IPS DF 6.9 (cell line): Measurements from ENCODE around the gene ABTB2.

Source experiments
- DNase-seq: peaks from one replicate; pipeline ENCODE4 v3.0.0-alpha.2; 2013; ENCODE audit warnings: low read depth, low spot score
- H3K27ac ChIP-seq: one replicate; pipeline ENCODE4 v1.5.1; 2013; ENCODE audit warnings: low read length, control low read depth
- H3K27me3 ChIP-seq: 2 replicates; pipeline ENCODE4 v1.6.1; 2013; ENCODE audit warnings: mild to moderate bottlenecking, low read length; ENCODE audit not compliant: control insufficient read depth, insufficient read depth
- H3K36me3 ChIP-seq: 2 replicates; pipeline ENCODE4 v1.6.1; 2013; ENCODE audit warnings: low read length; ENCODE audit not compliant: control insufficient read depth, insufficient read depth
- H3K4me1 ChIP-seq: 2 replicates; pipeline ENCODE4 v1.6.1; 2013; ENCODE audit warnings: low read length; ENCODE audit not compliant: control insufficient read depth, insufficient read depth
- H3K4me3 ChIP-seq: 2 replicates; pipeline ENCODE4 v1.5.1; 2013; ENCODE audit warnings: mild to moderate bottlenecking, low read length
- H3K9me3 ChIP-seq: 2 replicates; pipeline ENCODE4 v1.6.1; 2013; ENCODE audit warnings: low read length, inconsistent platforms; ENCODE audit not compliant: control insufficient read depth, insufficient read depth
- WGBS: extraction: QIAGEN DNeasy Blood & Tissue Kit; methylation state at CpG from one replicate; pipeline ENCODE4 v1.1.7; 2013; ENCODE audit warnings: mixed read lengths, missing lambda C conversion rate; ENCODE audit not compliant: insufficient read length, insufficient coverage; 5-methylcytosine and 5-hydroxymethylcytosine counted together

Gene ABTB2

DNA sequence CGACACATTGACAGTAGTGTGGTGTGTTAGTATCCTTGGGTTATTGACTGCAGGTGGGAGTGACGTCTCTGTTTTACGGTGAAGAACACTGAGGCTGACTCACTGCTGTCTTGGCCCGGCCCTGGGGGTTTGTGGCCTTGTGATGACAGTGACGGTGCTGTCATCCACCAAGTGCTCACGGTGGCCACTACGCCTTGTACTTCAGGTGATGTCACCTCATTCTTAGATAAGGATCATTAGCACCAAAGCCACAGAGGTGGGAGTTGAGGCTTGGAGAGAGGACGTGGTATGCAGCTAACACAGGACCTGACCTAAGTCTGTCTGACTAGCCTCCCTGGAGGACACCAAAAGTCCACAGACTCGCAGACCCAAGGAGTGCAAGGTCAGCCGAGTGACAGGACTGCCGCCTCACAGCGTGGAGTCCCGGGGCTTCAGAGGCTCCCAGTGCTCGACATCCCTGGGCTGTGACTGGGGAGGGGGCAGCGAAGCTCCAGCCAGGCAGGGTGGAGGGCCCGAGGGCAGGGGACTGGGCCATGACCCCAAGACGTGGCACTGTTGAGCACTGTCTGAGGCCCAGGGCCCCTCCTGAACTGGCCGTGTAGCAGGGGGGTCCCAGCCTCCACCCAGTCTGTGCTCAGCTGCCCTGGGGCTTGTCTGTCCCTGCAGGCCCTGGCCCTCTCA is 195.9 kb downstream of the ABTB2 start:
- no CpG with 5 or more reads among the region's 18 CpGs for whole genome bisulfite sequencing
- Histone ChIP-seq H3K9me3 (no peaks in the 10 kb centered on the region), H3K4me3 (no peak overlapping the region), H3K27ac (no peak overlapping the region), H3K27me3 (no peaks in the 10 kb centered on the region), H3K4me1 (no peaks in the 10 kb centered on the region; the same call in 1 of the 2 replicates), H3K36me3 (peaks cover 3% of the 10 kb centered on the region)
- DNase-seq, result no peak

DNA sequence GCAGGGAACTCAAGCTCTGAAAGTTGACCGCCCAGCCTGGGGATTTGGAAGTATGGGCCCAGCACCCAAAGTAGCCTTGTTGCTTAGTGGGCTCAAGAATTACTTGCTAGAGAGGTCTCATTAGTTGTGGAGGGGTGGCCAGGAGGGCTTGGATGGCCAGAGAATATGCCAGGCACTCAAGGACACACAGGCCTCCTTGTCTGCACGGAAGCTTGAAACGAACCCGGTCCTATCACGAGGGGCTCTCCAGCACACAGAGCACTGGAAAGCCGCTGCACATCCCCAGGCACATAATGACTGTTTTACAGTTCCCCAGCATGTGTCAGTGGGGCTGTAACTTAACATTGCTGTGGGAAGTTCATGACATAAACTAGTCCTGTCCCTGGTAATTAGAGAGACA is 196.4 kb downstream of the ABTB2 start:
- Histone ChIP-seq H3K36me3 (peaks cover 3% of the 10 kb centered on the region), H3K27ac (no peak overlapping the region), H3K4me3 (no peak overlapping the region), H3K4me1 (no peaks in the 10 kb centered on the region), H3K27me3 (no peaks in the 10 kb centered on the region), H3K9me3 (no peaks in the 10 kb centered on the region)
- WGBS, result no CpG with 5 or more reads among the region's 6 CpGs
- no peak for DNase-seq

DNA sequence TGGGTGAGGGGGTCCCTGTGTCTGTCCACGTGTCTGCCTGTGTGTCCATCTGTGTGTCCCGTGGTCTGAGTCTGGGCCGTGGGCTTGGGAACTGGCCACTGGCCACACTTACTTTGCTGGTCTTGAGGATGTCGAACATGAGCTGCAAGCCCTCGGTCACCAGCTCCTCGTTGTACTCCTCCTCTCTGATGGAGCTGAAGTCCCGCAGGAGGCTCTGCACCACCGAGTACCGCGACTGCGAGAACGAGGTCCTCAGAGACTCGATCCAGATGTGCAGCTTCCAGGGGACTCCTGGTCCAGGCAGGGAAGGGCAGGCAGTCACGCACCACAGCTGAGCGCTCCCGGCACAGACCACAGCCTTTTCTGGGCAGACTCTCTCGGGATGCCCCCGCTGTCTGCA is 197.0 kb downstream of the ABTB2 start:
- peaks cover 3% of the 10 kb centered on the region for H3K36me3 ChIP-seq
- H3K27ac ChIP-seq, result no peak overlapping the region
- H3K4me3 ChIP-seq, result no peak overlapping the region
- no peaks in the 10 kb centered on the region for H3K27me3 ChIP-seq
- DNase-seq, result no peak
- no peaks in the 10 kb centered on the region for H3K4me1 ChIP-seq
- H3K9me3 ChIP-seq, result no peaks in the 10 kb centered on the region
- WGBS, result no CpG with 5 or more reads among the region's 18 CpGs

DNA sequence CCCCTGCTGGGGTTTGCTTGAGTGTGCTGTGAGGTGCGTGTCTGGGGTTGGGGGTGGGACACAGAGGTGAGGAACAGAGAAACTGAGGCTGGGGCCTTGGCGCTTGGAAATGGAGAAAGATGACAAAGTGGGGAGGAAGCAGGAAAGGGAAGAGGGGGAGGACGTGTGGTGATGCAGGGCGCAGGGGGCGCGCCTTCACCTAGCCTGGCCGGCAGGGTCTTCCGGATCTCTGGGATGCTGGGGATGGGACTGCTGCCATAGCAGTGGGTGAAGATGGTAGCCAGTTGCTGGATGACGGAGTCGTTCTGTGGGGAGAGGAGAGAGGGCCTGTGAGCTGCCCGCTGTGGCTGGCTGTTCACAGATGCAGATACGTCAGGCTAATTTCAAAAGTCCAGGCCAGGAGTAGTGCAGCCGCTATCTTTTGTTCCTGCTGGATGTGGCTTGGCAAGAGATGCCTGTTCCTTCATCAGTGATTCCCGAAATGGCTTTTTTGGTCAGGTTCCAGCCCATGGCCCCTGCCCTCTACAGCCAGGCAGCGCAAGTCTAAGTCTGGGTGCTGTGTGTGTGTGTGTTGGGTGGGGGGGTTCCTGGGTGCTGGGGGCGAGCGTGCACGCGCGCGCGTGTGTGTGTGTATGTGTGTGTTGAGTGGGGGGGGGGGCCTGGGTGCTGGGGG is 197.6 kb downstream of the ABTB2 start:
- Histone ChIP-seq H3K27ac (no peak overlapping the region), H3K27me3 (no peaks in the 10 kb centered on the region), H3K36me3 (peaks cover 3% of the 10 kb centered on the region), H3K9me3 (no peaks in the 10 kb centered on the region), H3K4me1 (no peaks in the 10 kb centered on the region), H3K4me3 (no peak overlapping the region)
- no peak for DNase-seq
- no CpG with 5 or more reads among the region's 22 CpGs for WGBS

DNA sequence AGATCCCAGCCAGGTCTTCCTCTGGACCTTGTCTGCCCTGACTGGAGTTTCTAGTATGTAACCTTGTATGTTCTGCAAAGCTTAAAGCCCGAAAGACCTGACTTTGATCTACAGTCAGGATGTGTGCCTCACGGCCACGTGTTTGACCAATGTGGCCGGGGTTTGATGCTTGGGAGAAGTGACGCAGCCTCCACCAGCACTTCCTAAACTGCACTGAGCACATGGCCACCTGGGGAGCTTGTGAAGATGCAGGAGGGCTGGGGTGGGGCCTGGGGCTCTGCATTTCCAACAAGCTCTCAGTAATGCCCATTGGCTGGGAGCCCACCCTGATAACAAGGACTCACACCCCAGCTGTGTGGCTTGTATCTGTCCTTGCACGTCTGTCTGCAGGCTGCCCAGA is 199.1 kb downstream of the ABTB2 start:
- DNase-seq, result no peak
- H3K4me1 ChIP-seq, result no peaks in the 10 kb centered on the region
- WGBS, result no CpG with 5 or more reads among the region's 6 CpGs

DNA sequence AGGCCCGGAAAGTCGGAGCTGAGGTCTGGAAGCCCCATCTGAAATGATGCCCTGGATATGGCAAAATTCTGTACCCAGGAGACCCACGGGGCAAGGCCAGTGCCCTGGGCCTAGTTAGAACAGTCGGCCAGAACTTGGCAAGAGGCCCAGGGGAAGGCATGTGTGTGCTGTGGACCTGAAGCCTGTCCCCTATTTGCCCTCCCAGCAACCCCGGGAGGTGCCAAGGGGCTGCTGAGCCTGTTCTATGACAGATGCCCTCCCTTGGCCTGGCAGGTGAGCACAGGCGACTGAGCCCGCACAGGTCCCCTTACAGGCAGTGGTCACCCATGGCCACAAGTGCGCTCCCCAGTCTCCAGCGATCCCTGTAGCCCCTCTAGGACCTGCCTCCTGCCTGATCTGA is 200.6 kb downstream of the ABTB2 start:
- Histone ChIP-seq H3K9me3 (no peaks in the 10 kb centered on the region), H3K36me3 (no peaks in the 10 kb centered on the region), H3K27me3 (no peaks in the 10 kb centered on the region), H3K4me3 (no peak overlapping the region), H3K27ac (no peak overlapping the region), H3K4me1 (no peaks in the 10 kb centered on the region)
- WGBS, result no CpG with 5 or more reads among the region's 9 CpGs
- no peak for DNase-seq

More for the DNA sequence above, 199.1 kb downstream of the ABTB2 start:
- Histone ChIP-seq H3K4me3 (no peak overlapping the region), H3K36me3 (peaks cover 3% of the 10 kb centered on the region), H3K27me3 (no peaks in the 10 kb centered on the region), H3K9me3 (no peaks in the 10 kb centered on the region), H3K27ac (no peak overlapping the region)

DNA sequence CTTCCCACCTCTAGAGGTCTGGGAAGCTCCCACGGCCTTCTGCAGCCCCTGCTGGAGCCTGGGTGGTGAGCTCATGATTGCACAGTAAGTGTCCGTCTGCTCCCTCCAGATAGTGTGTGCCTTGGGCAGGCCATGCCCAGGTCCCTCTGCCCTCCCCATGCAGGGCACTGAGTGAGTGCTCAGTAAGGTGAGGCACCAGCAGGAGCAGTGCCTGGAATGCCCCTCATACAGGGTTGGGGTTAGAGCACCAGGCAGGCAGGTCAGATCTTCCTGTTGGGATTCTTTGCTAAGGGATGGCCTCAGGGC is 202.1 kb downstream of the ABTB2 start:
- no peaks in the 10 kb centered on the region for H3K4me1 ChIP-seq
- DNase-seq, result no peak
- H3K9me3 ChIP-seq, result no peaks in the 10 kb centered on the region
- no peak overlapping the region for H3K27ac ChIP-seq
- no peaks in the 10 kb centered on the region for H3K27me3 ChIP-seq
- no peaks in the 10 kb centered on the region for H3K36me3 ChIP-seq
- H3K4me3 ChIP-seq, result no peak overlapping the region
- WGBS, result no CpG with 5 or more reads among the region's 2 CpGs

DNA sequence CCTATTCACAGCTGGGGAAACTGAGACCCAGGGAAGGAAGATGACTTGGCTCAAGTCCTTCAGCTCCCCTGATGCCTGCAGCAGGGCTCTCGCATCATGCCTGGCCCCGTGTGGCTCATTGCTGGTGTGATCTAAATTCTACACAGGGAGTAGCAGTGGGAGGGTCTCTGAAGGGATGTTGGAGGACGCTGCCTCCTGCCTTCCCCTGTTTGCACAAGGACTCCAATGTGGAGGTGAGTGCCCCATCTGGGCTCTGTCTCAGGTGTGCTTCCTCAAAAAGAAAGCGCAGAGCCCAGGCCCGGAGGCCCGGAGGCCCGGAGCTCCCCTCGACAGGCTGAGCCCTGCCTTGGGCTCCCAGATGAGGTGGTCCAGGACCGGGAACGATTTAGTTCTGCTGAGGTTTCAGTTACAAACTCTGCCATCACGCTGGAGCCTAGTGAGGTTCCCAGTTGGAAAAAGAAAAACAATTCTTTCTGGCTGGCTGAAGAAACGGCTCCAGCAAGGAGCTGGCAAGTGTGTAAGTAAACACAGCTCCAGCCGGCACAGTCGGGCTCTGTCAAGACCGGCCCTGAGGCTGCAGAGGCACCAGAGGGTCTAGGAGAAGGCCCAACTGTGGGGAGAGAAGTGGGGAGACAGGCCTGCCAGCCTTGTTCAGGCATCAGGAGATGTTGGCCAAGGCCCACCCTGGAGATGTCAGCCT is 202.6 kb downstream of the ABTB2 start:
- H3K9me3 ChIP-seq, result no peaks in the 10 kb centered on the region
- H3K4me1 ChIP-seq, result no peaks in the 10 kb centered on the region
- peaks cover 2% of the 10 kb centered on the region; the same call in 1 of the 2 replicates for H3K36me3 ChIP-seq
- H3K27me3 ChIP-seq, result no peaks in the 10 kb centered on the region
- no peak for DNase-seq
- H3K4me3 ChIP-seq, result no peak overlapping the region
- WGBS, result no CpG with 5 or more reads among the region's 15 CpGs
- H3K27ac ChIP-seq, result no peak overlapping the region

DNA sequence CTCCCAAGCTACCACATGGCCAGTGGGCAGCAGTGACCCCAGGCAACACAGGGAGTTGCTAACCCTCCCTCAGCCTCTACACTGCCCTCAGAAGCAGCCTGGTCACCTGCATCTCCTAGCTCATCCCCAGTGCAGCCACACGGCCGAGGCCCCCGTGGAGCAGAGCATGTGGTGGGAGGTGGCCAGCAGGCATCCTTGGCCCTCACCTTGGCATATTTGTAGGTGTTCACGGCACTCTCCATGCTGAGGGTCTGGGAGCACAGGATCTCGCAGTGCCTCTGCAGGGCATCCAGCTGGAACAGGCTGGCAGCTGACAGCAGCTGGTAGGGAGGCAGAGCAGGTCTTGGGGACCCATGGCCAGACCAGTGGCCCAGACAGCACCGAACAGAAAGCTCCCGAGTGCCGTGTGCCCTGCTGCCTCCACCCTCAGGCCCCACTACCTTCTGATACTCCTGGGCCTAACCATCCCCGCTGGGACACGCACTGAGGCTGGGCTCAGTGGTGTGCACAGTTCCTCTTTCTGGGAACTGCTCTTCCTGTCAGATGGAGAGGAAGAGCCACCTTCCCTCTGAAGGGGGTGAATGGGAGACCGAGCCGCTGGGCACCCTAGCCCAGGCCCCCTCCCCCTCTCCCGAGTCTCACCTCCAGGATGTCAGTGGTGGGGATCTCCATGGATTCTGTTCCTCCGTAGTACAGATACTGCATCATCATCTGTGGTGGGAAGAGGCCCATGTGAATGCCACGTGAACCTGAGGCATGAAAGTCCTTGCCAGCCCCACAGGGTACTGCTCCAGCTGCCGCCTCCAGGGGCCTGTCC is 203.5 kb downstream of the ABTB2 start:
- no CpG with 5 or more reads among the region's 16 CpGs for WGBS
- Histone ChIP-seq H3K27me3 (no peaks in the 10 kb centered on the region), H3K36me3 (peaks cover 3% of the 10 kb centered on the region; the same call in 1 of the 2 replicates), H3K4me3 (no peak overlapping the region), H3K27ac (no peak overlapping the region), H3K4me1 (no peaks in the 10 kb centered on the region), H3K9me3 (no peaks in the 10 kb centered on the region)
- DNase-seq, result no peak
